HUDEP-2 (cell line): ENCODE data around the gene ENPP5.

Experiments
- DNase-seq, 76 experiments: peaks; one replicate each; lab custom pipeline; 2025; ENCODE audit not compliant: unreplicated experiment in 76 of 76; lab: John Stamatoyannopoulos, UW

Gene ENPP5

DNA sequence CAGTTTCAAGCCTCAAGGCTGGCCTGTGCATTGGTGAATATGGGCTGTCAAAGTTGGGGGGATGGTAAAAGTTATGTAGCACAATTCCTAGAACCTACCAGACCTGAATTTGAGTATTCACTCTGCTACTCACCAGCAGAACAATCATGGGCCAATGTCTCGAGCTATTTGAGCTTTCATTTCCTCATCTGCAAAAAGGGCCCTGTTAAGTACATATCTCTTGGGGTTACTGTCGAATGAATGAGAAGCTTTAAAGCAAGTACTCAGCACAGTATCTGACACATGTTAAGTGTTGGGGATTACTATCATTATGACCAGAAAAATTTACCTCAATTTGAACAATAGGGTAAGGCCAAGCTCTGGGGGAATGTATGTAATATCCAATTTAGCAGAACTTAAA is 54.5 kb downstream of the ENPP5 start:
- no peak for DNase-seq

DNA sequence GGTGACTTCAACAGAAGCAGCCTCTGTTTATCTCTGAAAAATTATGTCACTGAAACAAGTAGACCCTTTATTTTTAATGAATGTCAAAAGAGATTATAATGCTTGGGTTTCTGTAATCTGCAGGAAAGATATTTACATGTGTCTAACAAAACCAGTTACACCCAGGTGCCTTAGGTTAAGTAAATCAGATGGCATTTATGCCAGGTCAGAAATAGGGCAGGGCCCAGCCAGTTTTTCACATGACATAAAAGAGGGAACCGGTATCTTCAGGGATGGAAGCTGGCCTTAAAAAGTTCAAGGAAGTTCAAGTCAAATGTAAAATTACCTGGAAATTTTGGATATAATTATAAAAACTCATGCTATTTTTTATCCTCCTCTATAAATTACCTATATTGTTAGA is 55.1 kb downstream of the ENPP5 start:
- no peak for DNase-seq

DNA sequence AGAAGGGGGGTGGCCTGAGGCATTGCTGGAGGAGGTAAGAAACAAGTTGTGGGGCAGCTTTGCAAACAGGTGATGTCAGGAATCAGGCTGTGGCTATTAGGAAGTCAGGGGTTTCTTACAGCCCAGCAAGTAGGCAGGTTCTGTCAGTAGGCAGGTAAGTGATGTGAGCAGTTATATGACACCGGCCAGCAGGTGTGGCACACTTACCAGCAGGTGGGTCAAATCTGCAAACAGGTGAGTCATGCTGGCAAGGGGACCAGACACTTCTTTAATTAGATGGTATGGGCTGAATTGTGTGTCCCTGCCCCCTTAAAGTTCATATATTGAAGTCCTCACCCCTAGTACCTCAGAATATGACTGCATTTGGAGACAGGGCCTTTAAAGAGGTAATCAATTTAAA is 57.4 kb downstream of the ENPP5 start:
- DNase-seq, result no peak
